Transverse colon (tissue), 3 donors: Measurements from ENCODE around the gene RNLS.

ENCODE experiments used
- POLR2A ChIP-seq: fragments of 450-650 bp; IDR thresholded peaks from one replicate; pipeline ENCODE4 v1.6.1; 2016; ENCODE audit warnings: antibody characterized with exemption, mild to moderate bottlenecking, moderate library complexity
- POLR2AphosphoS5 ChIP-seq, 3 donors: sonication (generic); formaldehyde crosslinking; IDR thresholded peaks; one replicate each; pipeline ENCODE4 v1.6.1; 2016; ENCODE audit warnings: antibody characterized with exemption in 3 of 3

GRCh38 chr10:88383276-88383675 lies 199.8 kb downstream of the RNLS start:
- TF ChIP-seq POLR2AphosphoS5 (IDR thresholded peaks at IDR 0.05) (no peak), POLR2A (no peak)
